SK-N-SH (cell line): ENCODE results near the gene NIPAL4. TPM values are rescaled to one million over a fixed set of nuclear protein-coding genes. Genes with fewer than 3 reads are reported as not detected.
"Not testable (repeated sequence)": the region's sequence is repeated elsewhere in the genome, so short reads cannot be mapped to it uniquely, and the experiment has no call there.

Experiments
- CTCF ChIA-PET: fragments of 300-600, 350-600 bp; formaldehyde crosslinking; extraction: SDS; loops from one replicate; lab custom pipeline; 2021; lab: Yijun Ruan, JAX
- POLR2A ChIA-PET: fragments of 350-600 bp; sonication (Branson Sonifier 250); formaldehyde crosslinking; extraction: SDS; loops from one replicate; lab custom pipeline; 2020; ENCODE audit warnings: antibody characterized with exemption, inconsistent platforms; lab: Yijun Ruan, JAX
- DNase-seq: peaks from one replicate; pipeline ENCODE4 v3.0.0; 2012
- H2AFZ ChIP-seq: fragments of 200-600 bp; sonication (generic); 2 replicates; pipeline ENCODE4 v1.8.1; 2016; ENCODE audit warnings: antibody characterized with exemption, mild to moderate bottlenecking, low read depth
- H3F3A ChIP-seq: fragments of 200-600 bp; sonication (generic); replicated peaks from 2 replicates; pipeline ENCODE3; 2016; ENCODE audit warnings: antibody characterized with exemption, mild to moderate bottlenecking; ENCODE audit not compliant: insufficient read depth
- H3K27ac ChIP-seq, 2 experiments: fragments of 200-500 bp in 1 of 2; fragments of 200-600 bp in 1 of 2; sonication (Bioruptor generic) in 1 of 2; sonication (generic), shearing (Covaris generic) in 1 of 2; 2 replicates each; pipeline versions ENCODE4 v1.5.1 to v1.6.1; 2014 to 2016; ENCODE audit warnings: low read depth in 2 of 2, inconsistent platforms in 1 of 2, low read length in 1 of 2, mild to moderate bottlenecking in 1 of 2, mixed read lengths in 1 of 2
- H3K27me3 ChIP-seq: fragments of 200-600 bp; sonication (generic), shearing (Covaris generic); 2 replicates; pipeline ENCODE4 v1.6.1; 2016; ENCODE audit warnings: mixed run types; ENCODE audit not compliant: insufficient read depth
- H3K36me3 ChIP-seq, 2 experiments: fragments of 200-500 bp in 1 of 2; fragments of 200-600 bp in 1 of 2; sonication (Bioruptor generic) in 1 of 2; sonication (generic) in 1 of 2; replicated peaks in 1 of 2; 2 replicates each; pipeline versions ENCODE3 to v1.5.1; 2014 to 2016; ENCODE audit warnings: low read length in 1 of 2, mild to moderate bottlenecking in 1 of 2; ENCODE audit not compliant: insufficient read depth in 2 of 2, control insufficient read depth in 1 of 2
- H3K4me1 ChIP-seq, 2 experiments: fragments of 200-500 bp in 1 of 2; fragments of 200-600 bp in 1 of 2; sonication (Bioruptor generic) in 1 of 2; sonication (generic), shearing (Covaris generic) in 1 of 2; 2 replicates each; pipeline versions ENCODE4 v1.5.1 to v1.6.1; 2014 to 2016; ENCODE audit warnings: low read depth in 1 of 2, low read length in 1 of 2, mixed run types in 1 of 2; ENCODE audit not compliant: insufficient read depth in 2 of 2, control insufficient read depth in 1 of 2
- H3K4me2 ChIP-seq: fragments of 200-600 bp; sonication (generic), shearing (Covaris generic); 2 replicates; pipeline ENCODE4 v1.6.1; 2017; ENCODE audit warnings: mixed run types
- H3K4me3 ChIP-seq, 2 experiments: fragments of 200-500 bp in 1 of 2; fragments of 200-600 bp in 1 of 2; sonication (Bioruptor generic) in 1 of 2; sonication (generic), shearing (Covaris generic) in 1 of 2; 2 replicates each; pipeline versions ENCODE4 v1.5.1 to v1.8.1; 2014 to 2016; ENCODE audit warnings: low read depth in 2 of 2, inconsistent platforms in 1 of 2, low read length in 1 of 2, mild to moderate bottlenecking in 1 of 2, mixed read lengths in 1 of 2, moderate library complexity in 1 of 2
- H3K79me2 ChIP-seq: fragments of 200-600 bp; sonication (generic); 2 replicates; pipeline ENCODE4 v1.8.1; 2017; ENCODE audit warnings: mild to moderate bottlenecking; ENCODE audit not compliant: insufficient read depth
- H3K9ac ChIP-seq: fragments of 200-600 bp; sonication (generic); 2 replicates; pipeline ENCODE4 v1.6.1; 2017; ENCODE audit warnings: mixed run types
- H3K9me2 ChIP-seq: fragments of 200-600 bp; sonication (generic); 2 replicates; pipeline ENCODE4 v1.6.1; 2017; ENCODE audit warnings: mixed run types
- H3K9me3 ChIP-seq: fragments of 200-600 bp; sonication (generic); 2 replicates; pipeline ENCODE4 v1.6.1; 2017; ENCODE audit warnings: mixed run types, mild to moderate bottlenecking, moderate library complexity
- H4K20me1 ChIP-seq: fragments of 200-600 bp; sonication (generic); 2 replicates; pipeline ENCODE4 v1.6.1; 2017; ENCODE audit warnings: mild to moderate bottlenecking, mixed run types; ENCODE audit not compliant: insufficient read depth
- CHD2 ChIP-seq: fragments of 150-350 bp; IDR thresholded peaks from 2 replicates; pipeline ENCODE4 v1.6.1; 2018; ENCODE audit warnings: low read length; ENCODE audit not compliant: partially characterized antibody
- EZH2phosphoT487 ChIP-seq: fragments of 200-600 bp; sonication (generic); IDR thresholded peaks from 2 replicates; pipeline ENCODE4 v1.6.1; 2017; ENCODE audit warnings: low read depth, mixed run types, mild to moderate bottlenecking, antibody characterized with exemption, moderate library complexity, borderline replicate concordance
- FOXM1 ChIP-seq: IDR thresholded peaks from 2 replicates; pipeline ENCODE4 v1.4.0; 2012; ENCODE audit warnings: low read depth, mild to moderate bottlenecking
- JUND ChIP-seq: IDR thresholded peaks from 2 replicates; pipeline ENCODE4 v1.4.0; 2012
- NRF1 ChIP-seq: IDR thresholded peaks from 2 replicates; pipeline ENCODE4 v1.6.1; 2012; ENCODE audit warnings: low read depth, mild to moderate bottlenecking, low read length
- PBX3 ChIP-seq: IDR thresholded peaks from 2 replicates; pipeline ENCODE4; 2012
- RXRA ChIP-seq: IDR thresholded peaks from 2 replicates; pipeline ENCODE4 v1.4.0; 2012; ENCODE audit warnings: low read depth, mild to moderate bottlenecking, borderline replicate concordance
- TCF12 ChIP-seq: IDR thresholded peaks from 2 replicates; pipeline ENCODE4 v1.4.0; 2012
- USF1 ChIP-seq: IDR thresholded peaks from 2 replicates; pipeline ENCODE4 v1.4.0; 2012; ENCODE audit warnings: low read depth, borderline replicate concordance
- WGBS: methylation state at CpG from one replicate; pipeline ENCODE4 v1.1.6; 2017; ENCODE audit warnings: low lambda C conversion rate; 5-methylcytosine and 5-hydroxymethylcytosine counted together
- polyA plus RNA-seq, 3 experiments: library from polyadenylated mRNA; depleted of rRNA; stranded (reverse); fragments of >200 nt; gene quantifications; 2 replicates each; pipeline ENCODE4 v1.2.3, GENCODE V29; 2012
- TF ChIP-seq, protein P1 (sequence below): IDR thresholded peaks from 2 replicates; pipeline ENCODE4 v1.4.0; 2012; ENCODE audit warnings: low read depth

NIPAL4 gene
- 2.3 and 2.6 TPM in 2 replicates for polyA plus RNA-seq (2012; rRNA removed)
- polyA plus RNA-seq (2012; cell fraction: cytosol; rRNA removed), result 2.3 and 2.8 TPM in 2 replicates
- polyA plus RNA-seq (2012; cell fraction: nucleus; rRNA removed), result 2.6 and 4.7 TPM in 2 replicates

DNA sequence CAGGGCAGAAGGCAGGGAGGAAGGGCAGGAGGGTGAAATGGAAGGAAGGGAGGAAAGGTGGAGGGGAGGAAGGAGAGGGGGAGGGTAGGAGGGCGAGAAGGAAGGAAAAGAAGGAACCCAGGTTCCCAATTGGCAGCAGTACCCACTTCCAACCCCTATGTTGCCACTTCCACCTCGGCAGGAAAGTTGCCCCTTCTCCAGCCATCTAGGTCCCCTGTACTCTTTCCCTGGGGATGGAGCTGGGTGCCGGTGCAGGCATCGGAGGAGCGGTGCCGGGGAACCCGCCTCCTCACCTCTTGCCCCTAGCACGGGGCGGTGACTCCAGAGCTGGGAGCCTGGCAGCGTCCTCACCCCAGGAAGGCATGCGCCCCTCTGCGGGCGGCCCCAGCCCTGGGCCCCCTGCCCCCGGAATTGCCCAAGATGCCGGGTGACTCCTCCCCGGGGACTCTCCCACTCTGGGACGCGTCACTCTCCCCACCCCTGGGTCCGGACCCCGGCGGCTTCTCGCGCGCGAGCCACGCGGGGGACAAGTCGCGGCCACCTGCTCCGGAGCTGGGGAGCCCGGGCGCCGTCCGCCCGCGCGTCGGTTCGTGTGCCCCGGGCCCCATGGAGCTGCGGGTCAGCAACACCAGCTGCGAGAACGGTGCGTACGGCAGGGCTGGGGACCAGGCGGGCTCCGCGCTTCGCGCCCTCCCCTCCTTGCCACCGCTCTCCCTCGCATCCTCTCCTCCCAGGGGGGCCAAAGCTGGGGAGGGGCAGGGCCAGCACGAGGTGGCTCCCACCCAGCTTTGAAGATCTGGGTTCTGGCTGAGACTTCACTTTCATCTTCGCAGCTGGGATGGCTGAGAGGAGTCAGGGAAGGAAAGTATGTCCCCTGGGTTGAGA is at the start of gene NIPAL4:
Gene NIPAL4 (plus strand): TSS at position 499 of the 885 bp plus-strand sequence. CDS start 108 bp downstream, at position 607.
- no peaks in the 10 kb centered on the region for H3K27me3 ChIP-seq
- no peaks in the 10 kb centered on the region for H3K36me3 ChIP-seq
- H3K27ac ChIP-seq, result no peak within 1 kb of the TSS
- CTCF ChIA-PET, result interaction anchor here (0.7 to 5.4 kb wide), 9 partner anchors 9 to 283 kb away, joined by 3 to 32 read pairs (median 6); no protein-coding TSS in a partner anchor
- H3K4me3 ChIP-seq, result peak within 1 kb of the TSS; percentile 62 to 65
- H2AFZ ChIP-seq, result peak within 1 kb of the TSS; percentile 88
- no peaks in the 10 kb centered on the region for H3K9me2 ChIP-seq
- DNase-seq, result peak; percentile 77
- no peaks in the 10 kb centered on the region for H3K9me3 ChIP-seq
- H3K4me2 ChIP-seq, result peak within 1 kb of the TSS; percentile 94
- 9% methylated on average over 11 of the region's 54 CpGs for WGBS
- peak within 1 kb of the TSS; percentile 66 for H3K9ac ChIP-seq
- POLR2A ChIA-PET, result no interaction called here
- H3K79me2 ChIP-seq, result peaks cover 13% of the 10 kb centered on the region
- H4K20me1 ChIP-seq, result no peaks in the 10 kb centered on the region
- TF ChIP-seq PBX3, result no peak
- TF ChIP-seq, protein P1, sequence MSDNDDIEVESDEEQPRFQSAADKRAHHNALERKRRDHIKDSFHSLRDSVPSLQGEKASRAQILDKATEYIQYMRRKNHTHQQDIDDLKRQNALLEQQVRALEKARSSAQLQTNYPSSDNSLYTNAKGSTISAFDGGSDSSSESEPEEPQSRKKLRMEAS, result peak; percentile 42
- no peak for TF ChIP-seq CHD2
- no peak for TF ChIP-seq NRF1
- TF ChIP-seq TCF12, result no peak
- no peak for TF ChIP-seq FOXM1
- no peak for TF ChIP-seq USF1
- TF ChIP-seq JUND, result no peak
- peaks cover 11 to 13% of the 10 kb centered on the region in 2 experiments; a peak in 3 of 4 replicates for H3K4me1 ChIP-seq
- peaks cover 15% of the 10 kb centered on the region for H3F3A ChIP-seq

- H3K27ac ChIP-seq, result no peak overlapping the region
- no peak overlapping the region for H3K4me3 ChIP-seq
- no peaks in the 10 kb centered on the region for H3F3A ChIP-seq
- ChIA-PET POLR2A (no interaction called here), CTCF (interaction anchor here (0.9 to 2.6 kb wide), 4 partner anchors 15 to 61 kb away, joined by 3 to 5 read pairs (median 4); no protein-coding TSS in a partner anchor)
- H3K27me3 ChIP-seq, result no peaks in the 10 kb centered on the region
- H3K36me3 ChIP-seq, result no peaks in the 10 kb centered on the region
- no peak overlapping the region for H3K4me2 ChIP-seq
- TF ChIP-seq EZH2phosphoT487 (no peak), RXRA (no peak)
- TF ChIP-seq, all 33 proteins: peak for 0
- no peaks in the 10 kb centered on the region for H3K9me2 ChIP-seq
- no peak for DNase-seq
- H2AFZ ChIP-seq, result no peak overlapping the region
- H3K9ac ChIP-seq, result no peak overlapping the region
- no peaks in the 10 kb centered on the region for H4K20me1 ChIP-seq
- no peaks in the 10 kb centered on the region; the same call in 1 of the 2 replicates for H3K79me2 ChIP-seq
- no peaks in the 10 kb centered on the region; the same call in 1 of the 2 replicates for H3K9me3 ChIP-seq
- H3K4me1 ChIP-seq, result no peaks in the 10 kb centered on the region
Observed at GRCh38 chr5:157415838-157416237, 44.2 kb upstream of the NIPAL4 start.

DNA sequence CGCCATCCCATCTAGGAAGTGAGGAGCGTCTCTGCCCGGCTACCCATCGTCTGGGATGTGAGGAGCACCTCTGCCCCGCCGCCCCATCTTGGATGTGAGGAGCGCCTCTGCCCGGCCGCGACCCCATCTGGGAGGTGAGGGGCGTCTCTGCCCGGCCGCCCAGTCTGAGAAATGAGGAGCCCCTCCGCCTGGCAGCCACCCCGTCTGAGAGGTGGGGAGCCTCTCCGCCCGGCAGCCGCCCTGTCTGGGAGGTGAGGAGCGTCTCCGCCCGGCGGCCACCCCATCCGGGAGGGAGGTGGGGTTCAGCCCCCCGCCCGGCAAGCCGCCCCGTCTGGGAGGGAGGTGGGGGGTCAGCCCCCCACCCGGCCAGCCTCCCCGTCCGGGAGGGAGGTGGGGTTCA is 40.5 kb upstream of the NIPAL4 start:
- H3K4me3 ChIP-seq, H3K36me3 ChIP-seq, H3K9ac ChIP-seq, H3K9me2 ChIP-seq, H3K4me1 ChIP-seq, H4K20me1 ChIP-seq, CTCF ChIA-PET, H3F3A ChIP-seq, H3K4me2 ChIP-seq, DNase-seq, H3K27ac ChIP-seq, POLR2A ChIA-PET, H2AFZ ChIP-seq, H3K79me2 ChIP-seq, H3K27me3 ChIP-seq, H3K9me3 ChIP-seq: not testable (repeated sequence)
- 90% methylated on average over 6 of the region's 30 CpGs for WGBS

- H3K4me3 ChIP-seq, H3K36me3 ChIP-seq, H3F3A ChIP-seq, H3K9me3 ChIP-seq, H3K4me2 ChIP-seq, H4K20me1 ChIP-seq, DNase-seq, H3K79me2 ChIP-seq, H3K9me2 ChIP-seq, H3K27ac ChIP-seq, H3K9ac ChIP-seq, H2AFZ ChIP-seq, H3K27me3 ChIP-seq, POLR2A ChIA-PET, H3K4me1 ChIP-seq: not testable (repeated sequence)
- CTCF ChIA-PET, result interaction anchor here (1.0 to 5.1 kb wide), 2 partner anchors 19 to 46 kb away, joined by 3 to 54 read pairs; no protein-coding TSS in a partner anchor
- 87% methylated on average over 5 of the region's 5 CpGs for WGBS
Observed at GRCh38 chr5:157429920-157430319, 30.1 kb upstream of the NIPAL4 start.
